Head of caudate nucleus (tissue), 42 donors: ENCODE data around the gene PARL.

Experiments
- DNase-seq, 42 donors: peaks; one replicate each; pipeline versions ENCODE4 v3.0.0 to v3.0.0-alpha.2; 2020 to 2021; ENCODE audit warnings: mixed read lengths in 7 of 42
- intact Hi-C: fragments of 100-400 bp; cut with DNase I; formaldehyde crosslinking; loops from one replicate; pipeline ENCODE4 v1.15.0; 2022

The PARL gene, protein sequence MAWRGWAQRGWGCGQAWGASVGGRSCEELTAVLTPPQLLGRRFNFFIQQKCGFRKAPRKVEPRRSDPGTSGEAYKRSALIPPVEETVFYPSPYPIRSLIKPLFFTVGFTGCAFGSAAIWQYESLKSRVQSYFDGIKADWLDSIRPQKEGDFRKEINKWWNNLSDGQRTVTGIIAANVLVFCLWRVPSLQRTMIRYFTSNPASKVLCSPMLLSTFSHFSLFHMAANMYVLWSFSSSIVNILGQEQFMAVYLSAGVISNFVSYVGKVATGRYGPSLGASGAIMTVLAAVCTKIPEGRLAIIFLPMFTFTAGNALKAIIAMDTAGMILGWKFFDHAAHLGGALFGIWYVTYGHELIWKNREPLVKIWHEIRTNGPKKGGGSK

DNA sequence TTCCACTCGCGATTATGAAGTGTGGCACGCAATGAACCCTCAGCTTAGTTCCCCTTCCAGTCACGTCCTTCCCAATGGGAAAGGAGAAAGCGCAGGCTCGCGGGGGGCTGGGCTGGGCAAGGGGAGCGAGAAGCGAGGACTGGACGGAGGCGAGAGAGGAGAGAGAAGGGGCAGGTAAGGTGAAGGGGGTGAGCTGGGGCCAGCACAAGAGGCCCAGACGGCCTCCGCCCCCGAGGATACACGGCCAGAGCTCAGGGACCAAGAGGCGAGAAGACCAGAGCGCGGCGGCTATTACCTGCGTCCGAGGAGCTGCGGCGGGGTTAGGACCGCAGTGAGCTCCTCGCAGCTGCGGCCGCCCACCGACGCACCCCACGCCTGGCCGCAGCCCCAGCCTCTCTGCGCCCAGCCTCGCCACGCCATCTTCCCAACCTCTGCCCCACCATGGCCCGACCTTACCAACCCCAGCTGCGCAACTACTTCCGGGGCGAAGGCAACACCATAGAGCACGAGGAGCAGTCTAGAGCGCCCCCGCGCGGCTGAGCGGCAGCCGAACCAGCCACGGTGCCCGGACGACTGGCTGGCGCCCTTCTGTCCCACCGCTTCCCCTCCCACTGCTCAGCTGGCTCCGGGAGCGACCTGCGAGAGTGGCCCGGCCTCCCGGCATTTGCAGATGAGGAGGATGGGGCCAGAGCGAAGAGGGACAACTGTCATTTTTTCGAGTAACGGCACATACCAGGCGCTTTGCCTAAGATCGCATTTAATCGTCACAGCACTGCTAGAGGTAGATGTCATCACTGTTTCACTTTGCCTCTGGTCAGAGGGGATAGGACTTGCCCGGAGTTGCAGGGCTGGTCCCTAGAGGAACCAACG is at the start of gene PARL:
Gene PARL (minus strand): TSS at position 454 of the 870 bp plus-strand sequence. CDS start 34 bp downstream, at position 420.
- intact Hi-C loops: loop anchor here (2.0 to 5.0 kb wide), 2 partner anchors 58 to 117 kb away; no protein-coding TSS in a partner anchor
- DNase-seq: peak; percentile 93 to 99 (median 98)

DNA sequence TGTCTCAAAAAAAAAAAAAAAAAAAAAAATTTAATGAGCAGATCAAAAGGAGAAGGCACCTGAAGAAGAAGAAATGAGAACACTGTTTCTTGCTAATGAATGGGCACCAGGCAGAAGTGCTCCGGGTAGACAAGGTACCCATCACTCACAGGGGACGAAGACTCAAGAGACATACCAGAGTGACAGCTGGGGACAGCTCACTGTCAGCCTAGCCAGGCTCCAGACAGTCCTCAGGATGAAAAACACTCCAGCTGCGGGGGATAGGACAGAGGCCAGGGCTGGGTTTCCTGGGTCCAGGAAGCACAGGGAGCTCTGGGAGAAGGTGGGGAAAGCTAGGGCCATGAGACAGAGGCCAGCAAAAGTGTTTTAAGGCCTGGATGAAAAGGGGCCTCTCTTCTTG is 48.5 kb upstream of the PARL start:
- no peak for DNase-seq
- intact Hi-C loops: no loop called here

DNA sequence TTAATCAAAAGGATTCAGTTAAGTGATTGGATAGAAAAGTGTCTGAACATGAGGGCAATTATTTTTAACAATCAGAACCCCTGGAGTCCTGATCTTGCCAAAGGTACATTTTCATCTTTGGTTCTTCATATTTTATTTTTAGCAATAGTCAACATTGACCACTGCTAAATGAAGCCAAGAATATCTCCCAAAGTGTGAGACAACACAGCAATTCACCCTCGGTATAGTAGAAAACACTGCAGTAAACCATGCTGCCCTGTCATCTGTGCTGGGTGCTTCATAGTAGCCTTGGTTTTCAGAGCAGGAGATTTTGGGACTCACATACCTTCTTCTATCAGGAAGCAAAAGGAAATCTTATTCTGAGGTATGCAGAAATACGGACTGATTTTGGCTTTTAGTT is 47.2 kb upstream of the PARL start:
- intact Hi-C loops: no loop called here
- DNase-seq: no peak

DNA sequence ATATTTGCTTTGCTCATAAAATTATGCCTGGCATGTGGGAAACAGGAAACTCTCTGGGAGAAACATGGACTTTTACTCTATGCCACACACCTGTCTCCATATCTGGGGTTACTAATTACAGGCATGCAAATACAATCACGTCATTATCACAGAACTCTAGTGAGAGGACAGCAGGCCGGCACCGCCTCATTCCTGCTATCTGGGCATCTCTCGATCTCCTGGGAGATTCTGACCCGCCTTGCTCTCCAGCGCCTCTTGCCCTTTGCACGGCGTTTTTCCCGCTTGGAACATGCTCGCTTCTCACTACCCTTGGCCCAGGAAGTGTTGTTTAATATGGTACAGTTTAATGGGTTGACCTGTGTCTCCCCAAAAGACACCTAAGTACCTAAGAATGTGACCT is 45.4 kb upstream of the PARL start:
- intact Hi-C loops: no loop called here
- no peak for DNase-seq

DNA sequence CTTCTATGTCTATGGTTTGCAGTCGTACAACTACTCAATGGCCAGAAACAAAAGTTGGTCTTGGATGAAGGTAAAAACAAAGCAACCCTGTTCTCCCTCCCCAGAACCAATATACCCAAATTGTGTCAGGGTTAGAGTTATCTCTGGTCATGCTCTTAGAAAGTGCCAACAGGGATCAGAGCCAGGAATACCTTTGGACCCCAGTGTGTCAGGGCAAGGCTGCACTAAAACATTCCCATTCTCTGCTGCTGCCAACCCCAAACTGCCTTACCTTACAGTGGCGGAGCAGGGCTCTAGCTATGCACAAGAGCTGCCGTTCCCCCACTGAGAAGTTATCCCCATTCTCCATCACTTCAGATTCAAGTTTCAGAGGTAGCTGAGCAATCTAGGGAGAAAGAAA is 42.4 kb upstream of the PARL start:
- DNase-seq: no peak
- intact Hi-C loops: no loop called here

DNA sequence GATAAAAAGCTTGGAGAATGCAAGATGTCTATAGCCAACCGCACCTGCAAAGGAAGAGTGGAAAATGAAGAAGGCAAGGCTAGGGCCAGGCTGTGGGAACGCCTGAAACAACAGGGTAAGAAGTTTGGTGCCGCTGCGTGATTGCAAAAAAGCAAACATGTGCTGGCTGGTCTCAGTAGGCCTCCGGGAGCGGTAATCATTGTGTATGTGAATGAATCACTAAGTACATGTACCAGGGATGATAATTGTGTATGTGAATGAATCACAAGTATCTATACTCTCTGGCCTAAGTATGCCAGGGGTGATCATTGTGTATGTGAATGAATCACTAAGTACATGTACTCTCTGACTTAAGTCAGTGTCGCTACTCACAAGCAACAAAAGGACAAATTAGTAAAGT is 40.3 kb upstream of the PARL start:
- no peak for DNase-seq
- intact Hi-C loops: no loop called here

DNA sequence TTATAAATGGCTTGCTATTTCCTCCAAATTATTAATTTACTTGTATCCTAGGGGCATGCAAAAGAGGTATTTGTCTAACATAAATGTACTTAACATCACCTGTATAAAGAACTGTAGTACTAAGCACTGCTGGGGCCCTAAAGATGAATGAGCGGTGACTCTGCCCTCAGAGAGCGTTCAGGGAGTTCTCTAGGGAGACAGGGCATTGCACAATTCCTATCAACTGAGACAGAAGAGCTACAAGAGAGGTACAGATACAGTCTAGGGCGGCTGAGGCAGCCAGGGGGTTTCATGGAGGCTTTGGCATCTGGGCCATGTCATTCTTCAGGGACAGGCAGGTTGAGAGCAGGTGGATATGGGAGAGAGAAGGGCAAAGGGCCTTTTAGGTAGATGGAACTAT is 39.9 kb upstream of the PARL start:
- intact Hi-C loops: no loop called here
- no peak for DNase-seq

DNA sequence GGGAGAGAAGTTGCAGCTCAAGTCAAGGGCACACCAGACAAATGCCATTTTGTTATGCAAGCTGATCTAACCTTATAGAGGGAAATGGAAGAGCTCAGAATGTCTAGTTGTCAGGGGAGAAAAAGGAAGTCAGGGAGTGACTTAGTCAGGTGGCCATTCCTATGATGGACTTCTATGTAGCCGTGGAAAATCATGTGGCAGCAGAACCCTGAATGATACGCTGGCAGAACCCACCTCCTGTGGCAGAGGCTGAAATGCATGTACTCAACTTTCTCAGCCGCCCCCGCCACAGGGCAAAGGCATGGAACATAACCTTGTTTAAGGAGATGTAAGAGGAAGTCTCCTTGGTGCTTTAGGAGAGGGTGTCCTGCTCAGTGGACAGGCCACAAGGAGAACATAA is 37.7 kb upstream of the PARL start:
- intact Hi-C loops: no loop called here
- DNase-seq: no peak

DNA sequence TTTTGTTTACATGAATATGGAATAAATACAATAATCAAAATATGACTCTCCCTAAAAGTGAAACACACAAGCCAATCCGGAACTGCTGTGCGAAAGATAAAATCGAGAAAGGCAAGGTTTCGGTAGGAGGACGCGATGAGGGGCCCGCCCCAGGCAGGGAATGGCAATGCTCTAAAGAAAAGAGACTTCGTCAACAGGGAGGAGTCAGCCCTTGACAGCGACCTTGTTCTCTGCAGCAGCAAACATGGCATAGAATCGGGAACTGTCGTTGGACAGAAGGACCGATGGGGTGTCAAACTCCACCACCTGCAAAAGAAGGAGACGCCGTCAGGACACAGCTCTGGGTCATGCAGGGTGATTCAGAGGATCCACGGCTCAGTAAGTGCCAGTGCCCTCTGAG is 36.4 kb upstream of the PARL start:
- no peak for DNase-seq
- intact Hi-C loops: no loop called here

DNA sequence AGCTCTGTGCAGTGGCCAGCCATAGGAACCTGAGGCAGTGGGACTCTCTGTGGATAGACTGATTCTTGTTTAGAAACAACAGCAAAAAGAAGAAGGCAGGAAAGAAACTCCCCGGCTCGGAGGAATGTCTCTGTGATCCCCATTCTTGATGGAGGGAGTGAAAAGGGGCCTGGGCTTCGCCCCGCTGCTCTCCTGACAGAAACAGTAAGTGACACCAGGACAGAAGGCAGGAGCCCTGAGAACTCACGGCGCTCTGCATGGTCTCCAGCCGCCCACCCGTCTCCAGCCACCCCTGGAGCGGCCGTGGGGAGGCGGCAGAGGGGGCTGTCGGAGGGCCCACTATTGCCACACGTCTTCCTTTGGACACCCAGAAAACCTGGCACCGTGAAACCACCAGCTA is 35.7 kb upstream of the PARL start:
- intact Hi-C loops: no loop called here
- no peak for DNase-seq

DNA sequence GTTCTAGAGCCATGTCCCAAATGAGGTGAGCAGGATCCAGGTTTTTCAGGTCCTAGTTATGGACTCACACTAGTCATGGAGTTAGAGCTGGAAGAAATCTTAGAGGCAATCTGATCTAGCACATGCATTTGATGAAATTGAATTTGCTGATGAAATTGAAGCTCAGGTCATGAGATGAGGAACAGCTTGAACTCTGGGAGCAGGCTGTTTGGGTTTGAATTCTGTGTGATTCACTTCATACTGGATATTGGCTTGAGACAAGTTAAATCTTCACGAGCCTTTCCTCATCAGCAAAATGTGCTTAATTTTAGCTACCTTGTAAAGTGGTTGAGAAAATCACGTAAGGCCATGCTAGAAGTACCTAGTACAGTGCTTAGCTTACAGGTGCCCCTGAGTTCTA is 33.5 kb upstream of the PARL start:
- no peak for DNase-seq
- intact Hi-C loops: no loop called here

DNA sequence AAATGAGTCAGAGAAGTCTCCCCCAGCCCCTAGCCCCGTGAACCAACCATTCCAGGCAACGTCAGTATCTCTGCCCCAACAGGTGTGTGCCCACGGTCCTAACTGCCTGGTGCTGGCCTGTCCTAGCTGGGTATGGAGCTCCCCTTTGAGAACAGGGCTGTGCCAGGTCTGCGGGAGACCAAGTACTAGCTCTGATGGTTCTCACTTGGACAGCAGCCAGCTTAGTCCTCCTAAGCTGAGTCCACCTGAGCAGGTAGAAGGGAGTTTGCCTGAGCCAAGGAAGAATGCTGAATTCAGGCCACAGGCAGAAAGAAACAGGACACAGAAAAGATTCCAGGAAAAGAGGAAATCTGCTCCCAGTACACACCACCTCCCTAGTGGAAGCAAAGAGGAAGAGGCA is 33.1 kb upstream of the PARL start:
- no peak for DNase-seq
- intact Hi-C loops: no loop called here

DNA sequence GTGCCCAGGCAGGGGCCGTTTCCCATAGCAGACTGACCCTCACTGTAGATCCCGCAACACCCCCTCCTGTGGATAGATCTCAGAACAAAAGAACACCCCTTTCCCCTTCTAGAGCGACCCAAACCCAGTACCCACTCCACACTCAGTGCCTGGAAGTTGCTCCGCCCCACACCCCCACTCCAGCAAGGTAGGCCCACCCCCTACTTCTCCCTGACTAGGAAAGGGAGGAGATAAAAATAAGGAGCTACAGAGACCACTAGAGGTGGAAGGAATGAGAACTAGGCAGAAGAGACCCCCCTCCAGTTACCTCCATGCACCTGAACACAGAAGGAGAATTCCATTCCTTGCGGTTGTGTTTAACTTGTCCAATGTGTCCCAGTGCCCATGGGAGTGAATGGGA is 30.2 kb upstream of the PARL start:
- intact Hi-C loops: no loop called here
- no peak for DNase-seq

DNA sequence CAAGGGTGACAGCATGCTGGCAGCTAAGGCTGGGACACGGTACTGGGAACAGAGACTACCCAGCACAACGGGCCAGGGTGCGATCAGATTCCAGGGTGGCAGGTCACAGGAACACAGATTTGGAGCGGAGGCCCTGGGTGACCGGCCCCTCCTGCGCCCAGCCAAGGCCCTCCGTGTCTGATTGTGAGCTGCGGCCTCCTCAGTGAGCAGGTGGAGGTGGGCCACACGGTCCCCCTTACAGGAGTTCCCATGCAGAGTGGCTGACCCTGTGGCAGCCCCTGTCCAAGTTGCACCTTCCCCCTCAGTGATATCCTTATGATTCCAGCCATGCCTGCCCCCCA is 28.9 kb upstream of the PARL start:
- DNase-seq: no peak
- intact Hi-C loops: no loop called here

DNA sequence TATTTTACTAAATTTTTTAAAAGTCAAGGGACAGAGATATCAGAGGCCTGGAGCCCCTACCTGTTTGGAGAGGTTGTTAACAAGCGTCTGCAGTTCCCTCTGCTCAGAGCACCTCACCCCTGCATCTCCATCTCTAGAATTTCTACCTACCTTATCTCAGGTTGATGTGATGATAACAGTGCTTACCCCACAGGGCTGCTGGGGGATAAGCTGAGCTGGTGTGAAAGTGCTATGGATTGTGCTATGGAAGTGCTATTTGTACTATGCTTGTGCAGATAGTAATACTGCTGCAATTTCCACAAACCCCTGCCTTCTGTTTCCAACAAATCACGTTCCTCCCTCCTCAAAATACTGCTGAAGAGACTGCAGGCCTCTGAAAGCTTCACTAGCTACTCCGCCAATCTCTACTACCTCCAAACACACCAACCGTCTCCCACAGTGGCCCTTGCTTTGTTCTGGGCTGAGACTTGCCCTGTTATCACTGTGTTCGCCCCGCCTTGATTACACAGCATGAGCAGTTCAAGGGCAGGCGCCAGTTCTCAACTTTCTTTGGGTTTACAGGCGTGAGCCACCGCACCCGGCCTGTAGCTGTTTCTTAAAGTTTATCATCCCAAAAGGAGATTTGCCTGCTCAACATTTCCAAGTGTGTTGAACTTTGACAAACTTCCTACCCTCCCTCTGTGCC is 28.4 kb upstream of the PARL start:
- DNase-seq: no peak
- intact Hi-C loops: no loop called here

DNA sequence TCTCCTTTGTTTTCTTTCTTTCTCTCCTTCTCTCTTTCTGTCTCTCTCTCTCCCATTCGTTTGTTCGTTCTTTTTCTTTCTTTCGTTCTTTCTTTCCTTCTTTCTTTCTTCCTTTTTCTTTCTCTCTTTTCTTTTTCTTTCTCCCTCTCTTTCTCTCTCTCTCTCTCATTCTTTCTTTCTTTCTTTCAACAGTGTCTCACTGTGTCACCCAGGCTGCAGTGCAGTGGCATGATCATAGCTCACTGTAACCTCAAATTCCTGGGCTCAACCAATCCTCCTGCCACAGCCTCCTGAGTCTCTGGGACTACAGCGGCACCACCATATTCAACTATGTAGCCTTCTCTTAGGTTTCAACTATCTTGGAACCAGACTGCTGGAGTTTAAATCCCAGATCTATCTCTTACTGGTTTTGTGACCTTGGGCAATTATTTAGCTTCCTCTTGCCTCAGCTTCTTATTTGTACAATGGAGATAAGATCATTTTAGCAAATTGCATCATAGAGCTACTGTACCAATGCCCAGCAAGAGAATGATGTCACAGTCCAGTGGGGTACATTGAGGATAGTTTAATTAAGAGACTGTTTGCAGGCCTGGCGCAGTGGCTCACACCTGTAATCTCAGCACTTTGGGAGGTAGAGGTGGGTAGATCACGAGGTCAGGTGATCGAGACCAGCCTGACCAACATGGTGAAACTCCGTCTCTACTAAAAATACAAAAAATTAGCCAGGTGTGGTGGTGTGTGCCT is 27.3 kb upstream of the PARL start:
- intact Hi-C loops: no loop called here
- no peak for DNase-seq

DNA sequence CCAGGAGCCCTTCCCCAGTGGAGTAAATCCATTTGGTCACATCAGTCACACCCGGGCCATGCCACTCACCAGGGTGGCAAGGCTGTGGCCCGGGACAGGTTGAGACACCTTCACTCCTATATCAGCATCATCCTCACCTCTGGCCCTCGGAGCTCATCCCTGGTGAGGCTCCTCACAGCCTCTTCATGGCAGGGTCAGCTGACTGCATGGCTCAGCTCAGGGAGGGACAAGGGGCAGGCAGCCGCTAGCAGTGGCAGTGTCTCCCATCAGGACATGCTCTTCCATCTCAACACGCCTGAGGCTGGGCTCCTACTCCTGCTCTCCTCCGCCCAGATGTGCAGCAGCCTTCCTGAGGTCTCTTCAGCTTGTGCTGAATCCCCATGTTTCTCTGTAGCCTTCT is 26.4 kb upstream of the PARL start:
- intact Hi-C loops: no loop called here

DNA sequence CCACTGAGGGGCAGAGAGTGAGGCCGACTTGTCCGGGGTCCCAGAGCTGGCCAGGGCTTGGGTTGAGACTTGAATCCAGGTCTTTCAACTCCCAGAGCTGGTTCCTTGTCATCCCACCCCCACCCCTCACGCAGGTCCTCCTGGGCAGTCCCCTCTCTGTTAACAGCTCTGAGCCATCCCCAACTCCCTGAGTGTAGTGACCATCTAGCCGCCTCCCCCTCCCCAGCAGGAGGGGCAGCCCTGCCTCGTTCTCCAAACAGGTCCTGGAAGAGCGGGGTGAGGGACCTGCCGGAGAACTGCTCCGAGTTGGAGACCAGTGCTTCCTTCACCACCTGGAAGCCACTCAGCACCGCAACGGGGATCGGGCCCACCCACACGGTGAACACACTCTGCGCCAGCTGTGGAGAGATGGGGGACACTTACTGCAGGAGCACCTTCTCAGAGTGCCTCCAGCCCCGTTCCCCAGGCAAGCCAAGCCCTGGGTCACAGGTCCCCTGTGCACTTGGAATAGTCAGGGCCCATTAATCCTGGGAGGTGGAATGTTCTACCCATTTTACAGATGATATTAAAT is 24.4 kb upstream of the PARL start:
- intact Hi-C loops: no loop called here
- no peak for DNase-seq

More for the DNA sequence above, 26.4 kb upstream of the PARL start:
- no peak for DNase-seq

DNA sequence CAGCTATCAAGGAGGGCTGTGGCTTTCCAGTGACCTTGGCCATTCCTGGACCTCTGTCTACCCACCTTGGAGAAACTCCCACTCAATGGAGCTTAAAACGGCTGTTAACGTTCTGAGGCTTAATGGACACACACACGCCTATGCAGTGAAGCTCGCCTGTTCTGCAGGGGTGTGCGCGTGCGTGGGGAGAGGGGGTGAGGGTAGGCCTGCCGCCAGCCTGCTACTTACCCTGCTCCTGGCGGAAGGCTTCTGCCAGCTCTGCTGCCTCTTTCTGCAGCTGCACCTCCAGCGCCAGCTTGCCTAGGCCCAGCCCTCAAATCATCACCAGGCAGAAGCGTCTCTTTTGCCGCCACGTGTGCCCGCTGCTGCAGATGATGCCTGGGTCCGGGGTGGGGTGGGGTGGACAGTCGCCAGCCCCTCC is 23.2 kb upstream of the PARL start:
- intact Hi-C loops: no loop called here
- DNase-seq: peak in 3 of 42 donors; percentile 18 to 37 (median 19)
